H1 (cell line): Measurements from ENCODE around the gene TNP2.

Experiments used
- BCL11A ChIP-seq, 2 experiments: IDR thresholded peaks; one replicate each; pipeline ENCODE4 v1.6.1; 2011; ENCODE audit warnings: low read depth in 2 of 2, low read length in 2 of 2, mild to moderate bottlenecking in 2 of 2
- EP300 ChIP-seq, 2 experiments: IDR thresholded peaks; 1 replicate in 1 of 2; 2 replicates in 1 of 2; pipeline ENCODE4 v1.6.1; 2011 to 2012; ENCODE audit warnings: low read depth in 2 of 2, low read length in 2 of 2, mild to moderate bottlenecking in 2 of 2, borderline replicate concordance in 1 of 2, inconsistent platforms in 1 of 2, moderate library complexity in 1 of 2
- SRF ChIP-seq: IDR thresholded peaks from 2 replicates; pipeline ENCODE4 v1.6.1; 2011; ENCODE audit warnings: mild to moderate bottlenecking, low read depth, low read length, moderate library complexity

GRCh38 chr16:11277607-11278337 is 8.6 kb upstream of the TNP2 start:
- TF ChIP-seq BCL11A (IDR thresholded peaks at IDR 0.05; ENCODE audit: low read depth in 2 of 2, low read length in 2 of 2) (no peak), SRF (no peak), EP300 (IDR thresholded peaks at IDR 0.05; ENCODE audit: borderline replicate concordance in 1 of 2, low read depth in 2 of 2, low read length in 2 of 2) (no peak)
